Liver (tissue), 9 donors: ENCODE measurements around the gene SIGLEC14. TPM values are rescaled to one million over a fixed set of nuclear protein-coding genes. Genes with fewer than 3 reads are reported as not detected.

Source experiments
- DNase-seq: peaks from one replicate; pipeline ENCODE4 v3.0.0-alpha.2; 2017; ENCODE audit warnings: low spot score
- H3K27ac ChIP-seq, 2 donors: one replicate each; pipeline ENCODE4 v1.7.0; 2013; ENCODE audit warnings: inconsistent platforms in 2 of 2, low read length in 2 of 2, control low read depth in 1 of 2, low read depth in 1 of 2, mild to moderate bottlenecking in 1 of 2
- H3K27me3 ChIP-seq, 4 donors: one replicate each; pipeline versions ENCODE4 v1.6.1 to v1.7.0; 2013; ENCODE audit warnings: low read length in 3 of 4, inconsistent platforms in 1 of 4, mild to moderate bottlenecking in 1 of 4, moderate library complexity in 1 of 4; ENCODE audit not compliant: control insufficient read depth in 4 of 4, insufficient read depth in 4 of 4
- H3K36me3 ChIP-seq, 4 donors: one replicate each; pipeline versions ENCODE4 v1.6.1 to v1.7.0; 2013; ENCODE audit warnings: low read length in 3 of 4, mild to moderate bottlenecking in 3 of 4, low read depth in 1 of 4, moderate library complexity in 1 of 4; ENCODE audit not compliant: control insufficient read depth in 4 of 4, insufficient read depth in 3 of 4
- H3K4me1 ChIP-seq, 4 donors: one replicate each; pipeline versions ENCODE4 v1.6.1 to v1.7.0; 2013; ENCODE audit warnings: low read length in 3 of 4, mild to moderate bottlenecking in 3 of 4, moderate library complexity in 1 of 4; ENCODE audit not compliant: control insufficient read depth in 4 of 4, insufficient read depth in 4 of 4
- H3K4me3 ChIP-seq, 3 donors: one replicate each; pipeline versions ENCODE4 v1.6.1 to v1.7.0; 2013; ENCODE audit warnings: low read length in 3 of 3, control low read depth in 1 of 3, low read depth in 1 of 3, mild to moderate bottlenecking in 1 of 3
- H3K9ac ChIP-seq, 2 donors: one replicate each; pipeline ENCODE4 v1.7.0; 2013; ENCODE audit warnings: low read length in 2 of 2, mild to moderate bottlenecking in 2 of 2, moderate library complexity in 2 of 2, control low read depth in 1 of 2, low read depth in 1 of 2
- H3K9me3 ChIP-seq, 4 donors: one replicate each; pipeline versions ENCODE4 v1.6.1 to v1.7.0; 2013; ENCODE audit warnings: low read length in 3 of 4; ENCODE audit not compliant: control insufficient read depth in 4 of 4
- ATF3 ChIP-seq: IDR thresholded peaks from 2 replicates; pipeline ENCODE4 v1.6.1; 2016; ENCODE audit warnings: antibody characterized with exemption
- CTCF ChIP-seq: fragments of 150-350 bp; IDR thresholded peaks from 2 replicates; pipeline ENCODE4 v1.5.1; 2017; ENCODE audit warnings: improper control_type of control experiment, low read depth, low read length; ENCODE audit not compliant: missing input control
- EGR1 ChIP-seq, 2 donors: IDR thresholded peaks; 2 replicates each; pipeline ENCODE4 v1.6.1; 2016 to 2018; ENCODE audit warnings: antibody characterized with exemption in 2 of 2, low read depth in 2 of 2
- FOXA1 ChIP-seq: IDR thresholded peaks from 2 replicates; pipeline ENCODE4 v1.6.1; 2016; ENCODE audit warnings: antibody characterized with exemption
- FOXA2 ChIP-seq: IDR thresholded peaks from 2 replicates; pipeline ENCODE4 v1.6.1; 2016; ENCODE audit warnings: antibody characterized with exemption
- GABPA ChIP-seq, 2 donors: IDR thresholded peaks in 1 of 2; conservative IDR thresholded peaks in 1 of 2; 2 replicates each; pipeline ENCODE4 v1.6.1; 2016; ENCODE audit warnings: antibody characterized with exemption in 2 of 2, mild to moderate bottlenecking in 1 of 2, moderate library complexity in 1 of 2
- HNF4A ChIP-seq, 2 donors: conservative IDR thresholded peaks; 2 replicates each; pipeline ENCODE4 v1.6.1; 2016; ENCODE audit warnings: antibody characterized with exemption in 2 of 2, mild to moderate bottlenecking in 2 of 2
- HNF4G ChIP-seq: IDR thresholded peaks from 2 replicates; pipeline ENCODE4 v1.6.1; 2016; ENCODE audit warnings: antibody characterized with exemption
- JUND ChIP-seq, 2 donors: IDR thresholded peaks; 2 replicates each; pipeline ENCODE4 v1.6.1; 2016; ENCODE audit warnings: antibody characterized with exemption in 2 of 2
- MAX ChIP-seq: IDR thresholded peaks from 2 replicates; pipeline ENCODE4 v1.6.1; 2016; ENCODE audit warnings: antibody characterized with exemption
- NR2F2 ChIP-seq: IDR thresholded peaks from 2 replicates; pipeline ENCODE4 v1.6.1; 2016; ENCODE audit warnings: antibody characterized with exemption
- RAD21 ChIP-seq, 2 donors: IDR thresholded peaks; 2 replicates each; pipeline ENCODE4 v1.6.1; 2016; ENCODE audit warnings: antibody characterized with exemption in 2 of 2, mild to moderate bottlenecking in 2 of 2
- REST ChIP-seq: IDR thresholded peaks from 2 replicates; pipeline ENCODE4 v1.6.1; 2016; ENCODE audit warnings: antibody characterized with exemption, mild to moderate bottlenecking
- RXRA ChIP-seq, 2 donors: IDR thresholded peaks; 2 replicates each; pipeline ENCODE4 v1.6.1; 2017 to 2018; ENCODE audit warnings: antibody characterized with exemption in 2 of 2, mild to moderate bottlenecking in 1 of 2
- SP1 ChIP-seq: IDR thresholded peaks from 2 replicates; pipeline ENCODE4 v1.6.1; 2018; ENCODE audit warnings: antibody characterized with exemption, mild to moderate bottlenecking
- TAF1 ChIP-seq: conservative IDR thresholded peaks from 2 replicates; pipeline ENCODE4 v1.6.1; 2016; ENCODE audit warnings: antibody characterized with exemption, mild to moderate bottlenecking
- YY1 ChIP-seq: IDR thresholded peaks from 2 replicates; pipeline ENCODE4 v1.6.1; 2016; ENCODE audit warnings: antibody characterized with exemption, mild to moderate bottlenecking
- ZBTB33 ChIP-seq: IDR thresholded peaks from 2 replicates; pipeline ENCODE4 v1.6.1; 2016; ENCODE audit warnings: antibody characterized with exemption
- WGBS: extraction: QIAGEN DNeasy Blood & Tissue Kit; methylation state at CpG from one replicate; pipeline ENCODE4 v1.1.7; 2013; 5-methylcytosine and 5-hydroxymethylcytosine counted together
- polyA plus RNA-seq, 2 donors: library from polyadenylated mRNA; stranded (reverse) in 1 of 2; unstranded in 1 of 2; fragments of 200-250 nt in 1 of 2; fragments of >200 nt in 1 of 2; fragmentation: Nextera tagmentation in 1 of 2; extraction: Ambion mirVana in 1 of 2; gene quantifications; one replicate each; pipeline versions ENCODE4 v1.2.1 to v1.2.3, GENCODE V29; 2013 to 2015
- total RNA-seq, 2 donors: library from RNA; depleted of rRNA; stranded (reverse); fragments of >200 nt; gene quantifications; one replicate each; pipeline ENCODE4 v1.2.3, GENCODE V29; 2014
- donor health status: healthy.
- donor health status: healthy.
- donor health status: healthy.
- donor health status: healthy.
- donor health status: healthy.

Gene SIGLEC14
- total and polyA plus RNA-seq, 4 donors: 1.7 to 6.9 (median 3.2) TPM; not detected in 1

- 58% methylated on average over 6 of the region's 6 CpGs for WGBS
- peaks cover 0 to 6% (median 0%) of the 10 kb centered on the region in 4 donors for H3K9me3 ChIP-seq
- H3K9ac ChIP-seq: no peak overlapping the region
- DNase-seq: no peak
- TF ChIP-seq HNF4A (conservative IDR thresholded peaks at IDR 0.05): no peak
- TF ChIP-seq YY1: no peak
- TF ChIP-seq CTCF: no peak
- no peak for TF ChIP-seq ZBTB33
- no peak for TF ChIP-seq FOXA1
- no peak for TF ChIP-seq RXRA (IDR thresholded peaks at IDR 0.05)
- no peak for TF ChIP-seq JUND (IDR thresholded peaks at IDR 0.05)
- no peak for TF ChIP-seq EGR1 (IDR thresholded peaks at IDR 0.05; ENCODE audit: low read depth in 2 of 2)
- no peak for TF ChIP-seq ATF3
- no peak for TF ChIP-seq REST
- no peak for TF ChIP-seq FOXA2
- no peak for TF ChIP-seq GABPA (IDR thresholded peaks at IDR 0.05 in 1 of 2, conservative IDR thresholded peaks at IDR 0.05 in 1 of 2)
- TF ChIP-seq RAD21 (IDR thresholded peaks at IDR 0.05): no peak
- no peak for TF ChIP-seq TAF1
- no peak for TF ChIP-seq MAX
- TF ChIP-seq HNF4G: no peak
- no peak for TF ChIP-seq SP1
- TF ChIP-seq NR2F2: no peak
- H3K27ac ChIP-seq: no peak overlapping the region
- H3K27me3 ChIP-seq: peaks cover 0 to 4% (median 0%) of the 10 kb centered on the region in 4 donors
- H3K4me3 ChIP-seq: no peak overlapping the region
- no peaks in the 10 kb centered on the region for H3K36me3 ChIP-seq
- H3K4me1 ChIP-seq: no peaks in the 10 kb centered on the region
Measured at GRCh38 chr19:51607077-51607476, 39.5 kb downstream of the SIGLEC14 start.
